ENCODE measurements around the gene LRRC2. TPM values are rescaled to one million over a fixed set of nuclear protein-coding genes. Genes with fewer than 3 reads are reported as not detected.

Gene LRRC2
- polyA plus RNA-seq, 4 donors, result 0.22 to 0.66 (median 0.61) TPM; not detected in 1

DNA sequence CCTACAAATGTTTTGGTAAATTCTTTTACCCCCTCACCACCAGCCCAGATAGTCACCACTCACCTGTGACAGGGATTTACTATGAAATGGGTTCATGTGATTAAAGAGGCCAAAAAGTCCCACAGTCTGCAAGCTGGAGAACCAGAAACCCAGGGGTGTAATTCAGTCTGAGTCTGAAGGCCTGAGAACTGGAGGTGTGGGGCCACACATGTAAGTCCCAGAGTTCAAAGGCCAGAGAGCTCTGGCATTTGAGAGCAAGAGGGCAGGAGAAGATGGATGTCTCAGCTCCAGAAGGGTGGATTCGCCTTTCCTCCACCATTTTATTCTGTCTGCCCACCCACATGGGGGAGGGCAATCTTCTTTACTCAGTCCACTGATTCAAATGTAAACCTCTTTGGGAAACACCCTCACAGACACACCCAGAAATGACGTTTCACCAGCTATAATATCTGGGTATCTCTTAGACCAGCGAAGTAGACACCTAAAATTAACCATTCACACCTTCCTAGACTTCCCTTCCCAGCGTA lies 56.4 kb downstream of the LRRC2 start:
- no peak overlapping the region for H3K4me3 ChIP-seq (ENCODE audit: low read depth in 1 of 3, low read length in 3 of 3)
- no peaks in the 10 kb centered on the region for H3K9me3 ChIP-seq (ENCODE audit: control insufficient read depth in 2 of 2, insufficient read depth in 1 of 2, low read depth in 1 of 2, low read length in 1 of 2)
- no peak for FAIRE-seq
- no peak for DNase-seq
- WGBS, 3 donors, result 58 to 63% (median 59%) methylated on average over 4 of the region's 4 CpGs
- no peaks in the 10 kb centered on the region for H3K27me3 ChIP-seq (ENCODE audit: control insufficient read depth in 3 of 3, insufficient read depth in 3 of 3, low read length in 3 of 3)
- H3K27ac ChIP-seq (ENCODE audit: low read depth in 1 of 3, low read length in 2 of 3), result no peak overlapping the region
- H3K4me1 ChIP-seq (ENCODE audit: control insufficient read depth in 3 of 3, insufficient read depth in 2 of 3, low read depth in 1 of 3, low read length in 2 of 3), result no peaks in the 10 kb centered on the region
- no peaks in the 10 kb centered on the region for H3K36me3 ChIP-seq (ENCODE audit: control insufficient read depth in 3 of 3, insufficient read depth in 2 of 3, low read depth in 1 of 3, low read length in 3 of 3)

DNA sequence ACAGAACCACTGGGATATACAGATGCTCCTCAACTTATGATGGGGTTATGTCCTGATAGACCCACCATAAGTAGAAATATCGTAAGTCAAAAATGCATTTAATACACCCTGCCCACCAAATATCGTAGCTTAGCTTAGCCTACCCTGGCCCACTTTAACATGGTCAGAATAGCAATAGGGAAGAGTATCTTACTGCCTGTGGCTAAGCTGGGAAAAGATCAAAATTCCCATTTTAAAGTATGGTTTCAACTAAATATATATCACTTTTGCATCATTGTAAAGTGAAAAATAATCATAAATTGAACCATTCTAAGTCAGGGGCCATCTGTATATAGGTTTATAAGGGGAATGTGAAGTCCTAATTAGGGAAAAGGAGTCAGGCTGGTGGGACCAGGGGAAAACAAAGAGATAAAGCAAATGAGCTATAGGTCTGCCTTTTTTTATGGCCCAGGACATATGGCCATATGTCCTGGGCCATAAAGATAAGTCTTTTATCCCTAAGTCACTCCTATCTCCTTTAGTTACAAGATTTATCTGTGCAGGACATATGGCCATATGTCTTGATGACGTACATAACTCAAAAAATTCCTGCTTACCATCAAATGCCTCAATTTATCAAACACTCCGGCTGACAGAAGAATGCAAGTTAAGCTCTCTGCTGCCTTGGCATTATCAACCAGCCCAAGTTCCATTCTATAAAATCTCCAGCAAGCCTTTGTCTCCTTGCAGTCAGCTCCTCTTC lies 57.1 kb downstream of the LRRC2 start:
- no peaks in the 10 kb centered on the region for H3K27me3 ChIP-seq (ENCODE audit: control insufficient read depth in 3 of 3, insufficient read depth in 3 of 3, low read length in 3 of 3)
- no peaks in the 10 kb centered on the region for H3K4me1 ChIP-seq (ENCODE audit: control insufficient read depth in 3 of 3, insufficient read depth in 2 of 3, low read depth in 1 of 3, low read length in 2 of 3)
- 86 to 91% (median 89%) methylated on average over 4 of the region's 4 CpGs for WGBS, 3 donors
- H3K4me3 ChIP-seq (ENCODE audit: low read depth in 1 of 3, low read length in 3 of 3), result no peak overlapping the region
- H3K27ac ChIP-seq (ENCODE audit: low read depth in 1 of 3, low read length in 2 of 3), result no peak overlapping the region
- FAIRE-seq (no peak), DNase-seq (no peak)
- no peaks in the 10 kb centered on the region for H3K36me3 ChIP-seq (ENCODE audit: control insufficient read depth in 3 of 3, insufficient read depth in 2 of 3, low read depth in 1 of 3, low read length in 3 of 3)
- H3K9me3 ChIP-seq (ENCODE audit: control insufficient read depth in 2 of 2, insufficient read depth in 1 of 2, low read depth in 1 of 2, low read length in 1 of 2), result no peaks in the 10 kb centered on the region

DNA sequence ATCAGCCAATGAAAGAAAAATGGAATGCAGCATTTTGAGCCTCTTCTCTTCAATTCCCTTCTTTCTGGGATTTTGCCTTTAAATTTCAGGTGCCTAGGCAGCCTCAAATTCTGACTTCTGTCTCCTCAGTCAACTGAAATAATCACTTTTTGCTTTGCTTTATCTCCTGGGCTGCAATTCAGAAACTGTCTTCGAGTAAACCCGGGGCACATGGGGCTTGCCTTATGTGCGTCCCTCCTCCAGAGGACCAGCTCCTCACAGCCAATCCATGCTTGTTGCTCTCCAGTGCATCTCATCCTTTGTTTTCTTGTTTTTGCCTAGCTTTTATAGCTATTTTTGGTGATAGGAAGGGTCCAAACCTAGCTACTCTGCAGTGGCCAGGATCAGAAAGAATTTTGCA lies 59.6 kb downstream of the LRRC2 start:
- Histone ChIP-seq H3K27ac (ENCODE audit: low read depth in 1 of 3, low read length in 2 of 3) (no peak overlapping the region), H3K4me1 (ENCODE audit: control insufficient read depth in 3 of 3, insufficient read depth in 2 of 3, low read depth in 1 of 3, low read length in 2 of 3) (no peaks in the 10 kb centered on the region), H3K27me3 (ENCODE audit: control insufficient read depth in 3 of 3, insufficient read depth in 3 of 3, low read length in 3 of 3) (no peaks in the 10 kb centered on the region), H3K4me3 (ENCODE audit: low read depth in 1 of 3, low read length in 3 of 3) (no peak overlapping the region), H3K36me3 (ENCODE audit: control insufficient read depth in 3 of 3, insufficient read depth in 2 of 3, low read depth in 1 of 3, low read length in 3 of 3) (no peaks in the 10 kb centered on the region), H3K9me3 (ENCODE audit: control insufficient read depth in 2 of 2, insufficient read depth in 1 of 2, low read depth in 1 of 2, low read length in 1 of 2) (no peaks in the 10 kb centered on the region)
- WGBS, 3 donors, result 79 to 88% (median 86%) methylated on average over 3 of the region's 3 CpGs
- FAIRE-seq (no peak), DNase-seq (no peak)

DNA sequence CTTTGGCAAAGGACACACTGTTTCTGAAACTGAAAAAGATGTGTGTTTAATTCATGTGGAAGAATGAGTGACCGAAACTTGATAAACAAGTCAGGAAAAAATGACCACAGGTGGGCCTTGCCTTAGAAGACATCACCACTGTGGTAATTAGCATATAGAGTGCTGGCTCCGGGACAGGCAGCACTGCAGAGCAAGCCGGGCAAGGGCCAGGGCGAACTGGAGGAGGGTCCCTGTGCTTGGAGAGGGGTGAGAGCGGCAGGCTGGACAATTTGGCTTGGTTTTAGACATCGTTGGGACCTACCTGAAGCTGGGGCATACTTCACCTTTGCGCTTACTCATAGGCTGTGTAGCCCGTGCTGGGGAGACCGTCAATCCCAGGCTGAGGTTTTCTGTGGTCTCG lies 60.1 kb downstream of the LRRC2 start:
- no peak for FAIRE-seq
- no peaks in the 10 kb centered on the region for H3K36me3 ChIP-seq (ENCODE audit: control insufficient read depth in 3 of 3, insufficient read depth in 2 of 3, low read depth in 1 of 3, low read length in 3 of 3)
- H3K4me3 ChIP-seq (ENCODE audit: low read depth in 1 of 3, low read length in 3 of 3), result no peak overlapping the region
- no peaks in the 10 kb centered on the region for H3K4me1 ChIP-seq (ENCODE audit: control insufficient read depth in 3 of 3, insufficient read depth in 2 of 3, low read depth in 1 of 3, low read length in 2 of 3)
- H3K9me3 ChIP-seq (ENCODE audit: control insufficient read depth in 2 of 2, insufficient read depth in 1 of 2, low read depth in 1 of 2, low read length in 1 of 2), result no peaks in the 10 kb centered on the region
- 86 to 90% (median 88%) methylated on average over 8 to 10 of the region's 10 CpGs for WGBS, 3 donors
- no peak overlapping the region for H3K27ac ChIP-seq (ENCODE audit: low read depth in 1 of 3, low read length in 2 of 3)
- no peak for DNase-seq
- no peaks in the 10 kb centered on the region for H3K27me3 ChIP-seq (ENCODE audit: control insufficient read depth in 3 of 3, insufficient read depth in 3 of 3, low read length in 3 of 3)

DNA sequence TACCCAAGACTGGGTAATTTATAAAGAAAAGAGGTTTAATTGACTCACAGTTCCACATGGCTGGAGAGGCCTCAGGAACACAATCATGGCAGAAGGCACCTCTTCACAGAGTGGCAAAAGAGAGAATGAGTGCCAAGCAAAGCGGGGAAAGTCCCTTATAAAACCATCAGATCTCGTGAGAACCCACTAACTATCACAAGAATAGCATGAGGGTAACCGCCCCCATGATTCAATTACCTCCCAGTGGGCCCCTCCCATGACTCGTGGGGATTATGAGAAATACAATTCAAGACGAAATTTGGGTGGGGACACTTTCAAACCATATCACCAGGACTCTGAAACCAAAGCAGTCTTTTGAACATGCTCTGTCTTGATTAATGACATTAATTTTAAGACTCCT lies 61.3 kb downstream of the LRRC2 start:
- Histone ChIP-seq H3K4me1 (ENCODE audit: control insufficient read depth in 3 of 3, insufficient read depth in 2 of 3, low read depth in 1 of 3, low read length in 2 of 3) (no peaks in the 10 kb centered on the region), H3K4me3 (ENCODE audit: low read depth in 1 of 3, low read length in 3 of 3) (no peak overlapping the region), H3K36me3 (ENCODE audit: control insufficient read depth in 3 of 3, insufficient read depth in 2 of 3, low read depth in 1 of 3, low read length in 3 of 3) (no peaks in the 10 kb centered on the region), H3K27me3 (ENCODE audit: control insufficient read depth in 3 of 3, insufficient read depth in 3 of 3, low read length in 3 of 3) (no peaks in the 10 kb centered on the region), H3K27ac (ENCODE audit: low read depth in 1 of 3, low read length in 2 of 3) (no peak overlapping the region), H3K9me3 (ENCODE audit: control insufficient read depth in 2 of 2, insufficient read depth in 1 of 2, low read depth in 1 of 2, low read length in 1 of 2) (no peaks in the 10 kb centered on the region)
- no peak for FAIRE-seq
- WGBS, 3 donors, result 49 to 65% (median 55%) methylated on average over 5 of the region's 5 CpGs
- DNase-seq, result no peak

DNA sequence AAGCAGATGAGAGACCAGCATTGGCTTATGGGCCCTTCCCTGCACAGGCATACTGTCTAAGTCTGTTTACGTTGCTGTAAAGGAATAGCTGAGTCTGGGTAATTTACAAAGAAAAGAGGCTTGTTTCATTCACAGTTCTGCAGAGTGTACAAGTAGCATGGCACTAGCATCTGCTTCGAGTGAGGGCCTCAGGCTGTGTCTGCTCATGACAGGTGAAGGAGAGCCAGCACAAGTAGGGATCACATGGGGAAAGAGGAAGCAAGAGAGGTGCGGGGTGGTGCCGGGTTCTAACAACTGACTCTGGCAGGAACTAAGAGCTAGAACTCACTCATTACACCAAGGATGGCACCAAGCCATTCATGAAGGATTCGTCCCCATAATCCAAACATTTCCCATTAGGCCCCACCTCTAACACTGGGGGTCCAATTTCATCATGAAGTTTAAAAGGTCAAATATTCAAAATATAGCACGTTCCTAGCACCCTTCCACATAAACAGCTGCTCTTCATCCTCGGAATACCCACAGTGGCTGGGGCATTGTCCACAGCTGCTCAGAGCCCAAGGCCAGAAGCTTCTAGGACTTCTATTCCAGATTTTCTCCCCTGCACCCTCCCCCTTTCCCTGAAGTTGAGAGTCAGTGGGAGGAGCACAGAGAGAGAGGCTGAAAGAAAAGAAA lies 62.8 kb downstream of the LRRC2 start:
- Histone ChIP-seq H3K9me3 (ENCODE audit: control insufficient read depth in 2 of 2, insufficient read depth in 1 of 2, low read depth in 1 of 2, low read length in 1 of 2) (no peaks in the 10 kb centered on the region), H3K4me3 (ENCODE audit: low read depth in 1 of 3, low read length in 3 of 3) (no peak overlapping the region), H3K36me3 (ENCODE audit: control insufficient read depth in 3 of 3, insufficient read depth in 2 of 3, low read depth in 1 of 3, low read length in 3 of 3) (no peaks in the 10 kb centered on the region), H3K27me3 (ENCODE audit: control insufficient read depth in 3 of 3, insufficient read depth in 3 of 3, low read length in 3 of 3) (no peaks in the 10 kb centered on the region), H3K4me1 (ENCODE audit: control insufficient read depth in 3 of 3, insufficient read depth in 2 of 3, low read depth in 1 of 3, low read length in 2 of 3) (no peaks in the 10 kb centered on the region), H3K27ac (ENCODE audit: low read depth in 1 of 3, low read length in 2 of 3) (no peak overlapping the region)
- 61 to 84% (median 81%) methylated on average over 7 of the region's 7 CpGs for WGBS, 3 donors
- no peak for FAIRE-seq
- no peak for DNase-seq

DNA sequence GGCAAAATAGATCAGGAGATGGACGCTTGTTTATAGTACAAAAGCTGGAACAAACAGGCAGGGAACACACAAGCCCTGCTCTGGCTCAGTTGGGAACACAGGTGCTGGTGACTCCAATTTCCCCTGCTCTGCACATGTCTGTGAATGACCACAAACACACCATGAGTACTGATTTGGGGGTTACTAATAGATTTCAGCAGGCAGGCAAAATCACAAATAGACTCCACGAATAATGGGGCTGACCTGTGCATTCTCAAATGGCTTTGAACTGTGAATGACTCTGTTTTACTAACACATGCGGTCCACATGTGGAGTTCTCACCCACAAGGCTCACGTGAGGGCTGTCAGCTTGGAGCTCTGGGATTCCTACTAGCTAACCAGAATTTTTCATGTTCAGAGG lies 64.4 kb downstream of the LRRC2 start:
- Histone ChIP-seq H3K27ac (ENCODE audit: low read depth in 1 of 3, low read length in 2 of 3) (no peak overlapping the region), H3K4me1 (ENCODE audit: control insufficient read depth in 3 of 3, insufficient read depth in 2 of 3, low read depth in 1 of 3, low read length in 2 of 3) (no peaks in the 10 kb centered on the region), H3K36me3 (ENCODE audit: control insufficient read depth in 3 of 3, insufficient read depth in 2 of 3, low read depth in 1 of 3, low read length in 3 of 3) (no peaks in the 10 kb centered on the region), H3K4me3 (ENCODE audit: low read depth in 1 of 3, low read length in 3 of 3) (no peak overlapping the region), H3K27me3 (ENCODE audit: control insufficient read depth in 3 of 3, insufficient read depth in 3 of 3, low read length in 3 of 3) (no peaks in the 10 kb centered on the region), H3K9me3 (ENCODE audit: control insufficient read depth in 2 of 2, insufficient read depth in 1 of 2, low read depth in 1 of 2, low read length in 1 of 2) (no peaks in the 10 kb centered on the region)
- WGBS, 3 donors, result 82 to 91% (median 85%) methylated on average over 4 of the region's 4 CpGs
- no peak for FAIRE-seq
- DNase-seq, result no peak

DNA sequence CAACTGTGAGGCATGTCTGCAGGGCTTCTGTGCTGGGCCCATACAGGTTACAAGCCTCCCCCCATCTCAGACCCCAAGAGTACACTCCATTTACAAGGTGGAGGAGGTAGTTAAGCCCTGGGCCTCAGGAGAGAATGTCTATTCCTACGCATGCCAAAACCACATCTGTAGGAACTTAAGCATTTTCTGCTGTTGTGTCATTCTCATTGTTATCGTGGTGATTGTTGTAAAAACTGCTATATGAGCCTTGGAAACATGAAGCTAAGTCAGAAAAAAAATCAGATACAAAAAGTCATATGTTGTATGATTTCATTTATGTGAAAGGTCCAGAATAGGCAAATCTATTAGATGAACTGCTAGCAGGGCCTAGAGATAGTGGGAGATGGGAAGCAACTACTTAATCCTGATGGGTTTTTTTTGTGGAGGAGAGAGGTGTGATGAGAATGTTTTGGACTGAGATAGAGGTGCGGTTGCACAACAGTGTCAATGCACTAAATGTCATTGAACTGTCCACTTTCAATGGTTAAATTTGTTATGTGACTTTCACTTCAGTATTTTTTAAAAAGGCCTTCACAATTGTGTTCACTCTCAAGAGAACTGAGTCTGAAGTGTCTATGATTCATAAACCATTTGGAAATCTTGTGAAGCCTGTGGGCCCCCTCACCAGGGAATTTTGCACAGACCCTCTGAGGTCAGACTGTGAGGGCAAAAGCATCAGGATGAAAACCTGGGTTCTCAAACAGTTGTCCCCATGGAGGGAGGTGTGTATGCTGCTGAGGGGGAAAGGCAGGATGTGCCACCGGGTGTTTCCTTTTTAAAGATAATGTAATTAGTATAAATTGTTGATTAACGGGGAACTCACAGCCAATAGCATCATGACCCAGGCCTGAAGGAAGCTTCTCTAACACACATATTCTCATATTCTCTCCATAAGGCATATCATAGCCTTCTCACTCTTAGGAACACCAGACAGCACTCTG lies 65.2 kb downstream of the LRRC2 start:
- WGBS, 3 donors, result 69 to 78% (median 74%) methylated on average over 5 of the region's 5 CpGs

More for the DNA sequence above, 65.2 kb downstream of the LRRC2 start:
- Histone ChIP-seq H3K36me3 (ENCODE audit: control insufficient read depth in 3 of 3, insufficient read depth in 2 of 3, low read depth in 1 of 3, low read length in 3 of 3) (no peaks in the 10 kb centered on the region), H3K4me3 (ENCODE audit: low read depth in 1 of 3, low read length in 3 of 3) (no peak overlapping the region), H3K9me3 (ENCODE audit: control insufficient read depth in 2 of 2, insufficient read depth in 1 of 2, low read depth in 1 of 2, low read length in 1 of 2) (no peaks in the 10 kb centered on the region), H3K4me1 (ENCODE audit: control insufficient read depth in 3 of 3, insufficient read depth in 2 of 3, low read depth in 1 of 3, low read length in 2 of 3) (no peaks in the 10 kb centered on the region), H3K27me3 (ENCODE audit: control insufficient read depth in 3 of 3, insufficient read depth in 3 of 3, low read length in 3 of 3) (no peaks in the 10 kb centered on the region), H3K27ac (ENCODE audit: low read depth in 1 of 3, low read length in 2 of 3) (no peak overlapping the region)
- FAIRE-seq (no peak), DNase-seq (no peak)

Data from small intestine (tissue), 7 donors.